HK-2 (cell line): Measurements from ENCODE around the gene TMEM208.
A peak's percentile ranks its signal among the peaks of the same experiment; 100 is the strongest.

Source experiments
- DNase-seq: peaks from one replicate; pipeline ENCODE4 v3.0.0-alpha.2; 2018; ENCODE audit not compliant: unreplicated experiment

TMEM208 gene

GRCh38 chr16:67191995-67192681 lies 34.8 kb upstream of the TMEM208 start, which contains the start of gene E2F4:
Gene E2F4, plus strand, starts transcription at chr16:67192155. Its CDS starts 73 bp downstream, at chr16:67192228.
- peak; percentile 90 for DNase-seq

GRCh38 chr16:67192781-67193361 lies 34.1 kb upstream of the TMEM208 start:
- no peak for DNase-seq

GRCh38 chr16:67193536-67193935 lies 33.4 kb upstream of the TMEM208 start:
- no peak for DNase-seq

GRCh38 chr16:67194260-67194659 lies 32.7 kb upstream of the TMEM208 start:
- DNase-seq: no peak

- DNase-seq: no peak
Measured at GRCh38 chr16:67195676-67196075, 31.3 kb upstream of the TMEM208 start.

GRCh38 chr16:67196881-67197280 lies 30.0 kb upstream of the TMEM208 start:
- no peak for DNase-seq

GRCh38 chr16:67197704-67198103 lies 29.2 kb upstream of the TMEM208 start:
- DNase-seq: no peak

- no peak for DNase-seq
Measured at GRCh38 chr16:67198238-67198734, 28.6 kb upstream of the TMEM208 start.

- no peak for DNase-seq
Measured at GRCh38 chr16:67199011-67199807, 27.7 kb upstream of the TMEM208 start, which contains the start of gene ELMO3. Gene ELMO3, plus strand, starts transcription at chr16:67199131. Its CDS starts 196 bp downstream, at chr16:67199327.

- DNase-seq: no peak
Measured at GRCh38 chr16:67199808-67200198, 27.1 kb upstream of the TMEM208 start.

GRCh38 chr16:67200491-67200890 lies 26.4 kb upstream of the TMEM208 start:
- DNase-seq: no peak

- DNase-seq: no peak
Measured at GRCh38 chr16:67201411-67202345, 25.3 kb upstream of the TMEM208 start.

- DNase-seq: no peak
Measured at GRCh38 chr16:67202426-67202825, 24.5 kb upstream of the TMEM208 start.

GRCh38 chr16:67202956-67203493 lies 23.9 kb upstream of the TMEM208 start:
- no peak for DNase-seq

GRCh38 chr16:67204076-67204475 lies 22.9 kb upstream of the TMEM208 start:
- no peak for DNase-seq

GRCh38 chr16:67206129-67206837 lies 20.6 kb upstream of the TMEM208 start:
- no peak for DNase-seq

GRCh38 chr16:67206838-67207248 lies 20.1 kb upstream of the TMEM208 start:
- DNase-seq: no peak

GRCh38 chr16:67207249-67208091 lies 19.5 kb upstream of the TMEM208 start:
- peak; percentile 51 for DNase-seq

- no peak for DNase-seq
Measured at GRCh38 chr16:67208154-67208896, 18.6 kb upstream of the TMEM208 start.
